ENCODE data around the gene MED25. TPM values are rescaled to one million over a fixed set of nuclear protein-coding genes. Genes with fewer than 3 reads are reported as not detected.

MED25 gene
- total and polyA plus RNA-seq, 9 of the 15 experiments (the other 6 are each of a cell fraction or from before 2014, with no cell fraction given), result 4.1 to 93.9 (median 19.3) TPM

DNA sequence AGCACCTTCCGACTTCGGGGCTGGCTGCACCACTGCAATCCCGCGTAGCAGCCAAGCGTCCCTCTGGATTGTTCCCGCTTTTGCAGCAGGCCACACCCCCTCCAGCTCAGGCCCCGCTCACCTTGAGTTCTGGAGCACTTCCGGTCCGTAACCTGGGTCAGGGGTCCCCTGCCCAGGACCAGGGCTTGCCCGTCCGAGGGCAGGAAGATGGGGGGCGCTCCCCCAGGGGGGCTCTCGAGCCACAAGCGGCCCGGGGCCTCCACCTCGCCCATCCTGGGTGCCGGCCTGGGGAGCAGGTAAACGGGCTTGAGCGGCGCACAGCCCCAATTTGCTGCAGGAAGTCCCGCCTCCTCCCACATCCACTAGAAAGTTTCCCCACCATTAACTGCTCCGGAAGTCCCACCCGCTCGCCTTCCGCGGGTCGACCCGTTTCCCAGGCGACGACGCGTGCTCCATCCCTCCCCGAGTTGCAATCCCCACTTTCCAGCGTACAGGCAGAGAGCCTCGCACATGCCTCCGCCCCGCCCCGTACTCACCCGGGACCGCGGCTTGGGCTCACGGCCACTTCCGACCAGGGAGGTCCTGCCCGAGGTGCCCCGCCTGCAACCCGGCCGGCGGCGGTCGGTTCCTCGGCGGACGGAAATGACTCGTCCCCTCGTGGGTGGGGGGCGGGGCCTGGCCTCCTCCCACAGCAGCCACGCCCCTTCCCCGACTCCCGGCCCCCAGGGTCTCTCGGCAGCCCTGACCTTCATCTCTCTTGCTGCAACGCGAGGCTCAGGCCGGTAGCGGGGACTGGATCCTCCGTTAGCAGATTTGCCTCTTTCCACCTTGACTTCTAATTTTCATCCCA is 49.1 kb downstream of the MED25 start, which contains the start of gene PNKP (continued):
- TF ChIP-seq FOXM1 (IDR thresholded peaks at IDR 0.05; ENCODE audit: low read depth), result no peak
- TF ChIP-seq FOXM1 (CRISPR knock-in tag; IDR thresholded peaks at IDR 0.05; ENCODE audit: low read depth), result no peak
- TF ChIP-seq ZNF175 (CRISPR knock-in tag; IDR thresholded peaks at IDR 0.05; ENCODE audit: low read depth), result no peak
- TF ChIP-seq, protein P1, sequence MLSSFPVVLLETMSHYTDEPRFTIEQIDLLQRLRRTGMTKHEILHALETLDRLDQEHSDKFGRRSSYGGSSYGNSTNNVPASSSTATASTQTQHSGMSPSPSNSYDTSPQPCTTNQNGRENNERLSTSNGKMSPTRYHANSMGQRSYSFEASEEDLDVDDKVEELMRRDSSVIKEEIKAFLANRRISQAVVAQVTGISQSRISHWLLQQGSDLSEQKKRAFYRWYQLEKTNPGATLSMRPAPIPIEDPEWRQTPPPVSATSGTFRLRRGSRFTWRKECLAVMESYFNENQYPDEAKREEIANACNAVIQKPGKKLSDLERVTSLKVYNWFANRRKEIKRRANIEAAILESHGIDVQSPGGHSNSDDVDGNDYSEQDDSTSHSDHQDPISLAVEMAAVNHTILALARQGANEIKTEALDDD (IDR thresholded peaks at IDR 0.05), result no peak
- TF ChIP-seq ZKSCAN3 (CRISPR knock-in tag; IDR thresholded peaks at IDR 0.05), result no peak
- 0 out of 2 replicates have a peak, but pooled peaks have one; percentile 18 for TF ChIP-seq CHD2 (IDR thresholded peaks at IDR 0.05; ENCODE audit: low read depth, low read length)
- no peak for TF ChIP-seq SRSF9 (IDR thresholded peaks at IDR 0.05; ENCODE audit: borderline replicate concordance, low read depth, low read length)
- no peak for TF ChIP-seq JUNB (CRISPR knock-in tag; conservative IDR thresholded peaks at IDR 0.05)
- TF ChIP-seq, protein P2, sequence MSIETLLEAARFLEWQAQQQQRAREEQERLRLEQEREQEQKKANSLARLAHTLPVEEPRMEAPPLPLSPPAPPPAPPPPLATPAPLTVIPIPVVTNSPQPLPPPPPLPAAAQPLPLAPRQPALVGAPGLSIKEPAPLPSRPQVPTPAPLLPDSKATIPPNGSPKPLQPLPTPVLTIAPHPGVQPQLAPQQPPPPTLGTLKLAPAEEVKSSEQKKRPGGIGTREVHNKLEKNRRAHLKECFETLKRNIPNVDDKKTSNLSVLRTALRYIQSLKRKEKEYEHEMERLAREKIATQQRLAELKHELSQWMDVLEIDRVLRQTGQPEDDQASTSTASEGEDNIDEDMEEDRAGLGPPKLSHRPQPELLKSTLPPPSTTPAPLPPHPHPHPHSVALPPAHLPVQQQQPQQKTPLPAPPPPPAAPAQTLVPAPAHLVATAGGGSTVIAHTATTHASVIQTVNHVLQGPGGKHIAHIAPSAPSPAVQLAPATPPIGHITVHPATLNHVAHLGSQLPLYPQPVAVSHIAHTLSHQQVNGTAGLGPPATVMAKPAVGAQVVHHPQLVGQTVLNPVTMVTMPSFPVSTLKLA (conservative IDR thresholded peaks at IDR 0.05), result peak; percentile 95 to 98
- TF ChIP-seq SMARCA5 (IDR thresholded peaks at IDR 0.05), result no peak
- TF ChIP-seq CHD1 (IDR thresholded peaks at IDR 0.05; ENCODE audit: low read length), result no peak
- TF ChIP-seq HIVEP1 (CRISPR knock-in tag; IDR thresholded peaks at IDR 0.05), result no peak
- TF ChIP-seq SMARCE1 (IDR thresholded peaks at IDR 0.05), result no peak
- 0 out of 2 replicates have a peak, but pooled peaks have one; percentile 41 for TF ChIP-seq SOX6 (IDR thresholded peaks at IDR 0.05)
- TF ChIP-seq, protein P3, sequence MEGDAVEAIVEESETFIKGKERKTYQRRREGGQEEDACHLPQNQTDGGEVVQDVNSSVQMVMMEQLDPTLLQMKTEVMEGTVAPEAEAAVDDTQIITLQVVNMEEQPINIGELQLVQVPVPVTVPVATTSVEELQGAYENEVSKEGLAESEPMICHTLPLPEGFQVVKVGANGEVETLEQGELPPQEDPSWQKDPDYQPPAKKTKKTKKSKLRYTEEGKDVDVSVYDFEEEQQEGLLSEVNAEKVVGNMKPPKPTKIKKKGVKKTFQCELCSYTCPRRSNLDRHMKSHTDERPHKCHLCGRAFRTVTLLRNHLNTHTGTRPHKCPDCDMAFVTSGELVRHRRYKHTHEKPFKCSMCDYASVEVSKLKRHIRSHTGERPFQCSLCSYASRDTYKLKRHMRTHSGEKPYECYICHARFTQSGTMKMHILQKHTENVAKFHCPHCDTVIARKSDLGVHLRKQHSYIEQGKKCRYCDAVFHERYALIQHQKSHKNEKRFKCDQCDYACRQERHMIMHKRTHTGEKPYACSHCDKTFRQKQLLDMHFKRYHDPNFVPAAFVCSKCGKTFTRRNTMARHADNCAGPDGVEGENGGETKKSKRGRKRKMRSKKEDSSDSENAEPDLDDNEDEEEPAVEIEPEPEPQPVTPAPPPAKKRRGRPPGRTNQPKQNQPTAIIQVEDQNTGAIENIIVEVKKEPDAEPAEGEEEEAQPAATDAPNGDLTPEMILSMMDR (IDR thresholded peaks at IDR 0.05 in 2 of 3, conservative IDR thresholded peaks at IDR 0.05 in 1 of 3; ENCODE audit: insufficient read depth in 2 of 3, low read depth in 1 of 3, low read length in 3 of 3), result no peak
- peak; percentile 46 for TF ChIP-seq ZFX (CRISPR knock-in tag; IDR thresholded peaks at IDR 0.05)
- TF ChIP-seq, protein P4, sequence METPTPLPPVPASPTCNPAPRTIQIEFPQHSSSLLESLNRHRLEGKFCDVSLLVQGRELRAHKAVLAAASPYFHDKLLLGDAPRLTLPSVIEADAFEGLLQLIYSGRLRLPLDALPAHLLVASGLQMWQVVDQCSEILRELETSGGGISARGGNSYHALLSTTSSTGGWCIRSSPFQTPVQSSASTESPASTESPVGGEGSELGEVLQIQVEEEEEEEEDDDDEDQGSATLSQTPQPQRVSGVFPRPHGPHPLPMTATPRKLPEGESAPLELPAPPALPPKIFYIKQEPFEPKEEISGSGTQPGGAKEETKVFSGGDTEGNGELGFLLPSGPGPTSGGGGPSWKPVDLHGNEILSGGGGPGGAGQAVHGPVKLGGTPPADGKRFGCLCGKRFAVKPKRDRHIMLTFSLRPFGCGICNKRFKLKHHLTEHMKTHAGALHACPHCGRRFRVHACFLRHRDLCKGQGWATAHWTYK (CRISPR knock-in tag; IDR thresholded peaks at IDR 0.05), result peak; percentile 25; the same call in 1 of the 2 replicates
- peak; percentile 52; the same call in 1 of the 2 replicates for TF ChIP-seq POLR2H (tag; IDR thresholded peaks at IDR 0.05; ENCODE audit: low read depth)
- no peak for TF ChIP-seq HDAC3 (IDR thresholded peaks at IDR 0.05; ENCODE audit: borderline replicate concordance, partially characterized antibody)
- no peak for TF ChIP-seq ZNF561 (CRISPR knock-in tag; conservative IDR thresholded peaks at IDR 0.05)
- TF ChIP-seq GABPB1 (CRISPR knock-in tag; IDR thresholded peaks at IDR 0.05), result peak; percentile 95
- peak; percentile 50 for TF ChIP-seq SP2 (IDR thresholded peaks at IDR 0.05; ENCODE audit: extremely low read depth, low read depth, low read length, poor library complexity, severe bottlenecking)
- no peak for TF ChIP-seq NR4A1 (CRISPR knock-in tag; IDR thresholded peaks at IDR 0.05)
- no peak for TF ChIP-seq NR4A1 (tag; IDR thresholded peaks at IDR 0.05)

Data from K562 (cell line).